Gastroesophageal sphincter (tissue), 3 donors: ENCODE data around the gene NECAP2.

Experiments
- EP300 ChIP-seq: sonication (generic); formaldehyde crosslinking; IDR thresholded peaks from one replicate; pipeline ENCODE4 v1.6.1; 2017; ENCODE audit warnings: antibody characterized with exemption, mild to moderate bottlenecking
- POLR2AphosphoS5 ChIP-seq: sonication (generic); formaldehyde crosslinking; IDR thresholded peaks from one replicate; pipeline ENCODE4 v1.6.1; 2017; ENCODE audit warnings: antibody characterized with exemption
- TF ChIP-seq, protein P1 (sequence below), 4 experiments: fragments of 200-600 bp in 2 of 4; fragments of 450-650 bp in 2 of 4; sonication (generic) in 1 of 4; IDR thresholded peaks; one replicate each; pipeline ENCODE4 v1.5.1; 2017 to 2019; ENCODE audit warnings: antibody characterized with exemption in 4 of 4, mild to moderate bottlenecking in 2 of 4, moderate library complexity in 2 of 4

DNA sequence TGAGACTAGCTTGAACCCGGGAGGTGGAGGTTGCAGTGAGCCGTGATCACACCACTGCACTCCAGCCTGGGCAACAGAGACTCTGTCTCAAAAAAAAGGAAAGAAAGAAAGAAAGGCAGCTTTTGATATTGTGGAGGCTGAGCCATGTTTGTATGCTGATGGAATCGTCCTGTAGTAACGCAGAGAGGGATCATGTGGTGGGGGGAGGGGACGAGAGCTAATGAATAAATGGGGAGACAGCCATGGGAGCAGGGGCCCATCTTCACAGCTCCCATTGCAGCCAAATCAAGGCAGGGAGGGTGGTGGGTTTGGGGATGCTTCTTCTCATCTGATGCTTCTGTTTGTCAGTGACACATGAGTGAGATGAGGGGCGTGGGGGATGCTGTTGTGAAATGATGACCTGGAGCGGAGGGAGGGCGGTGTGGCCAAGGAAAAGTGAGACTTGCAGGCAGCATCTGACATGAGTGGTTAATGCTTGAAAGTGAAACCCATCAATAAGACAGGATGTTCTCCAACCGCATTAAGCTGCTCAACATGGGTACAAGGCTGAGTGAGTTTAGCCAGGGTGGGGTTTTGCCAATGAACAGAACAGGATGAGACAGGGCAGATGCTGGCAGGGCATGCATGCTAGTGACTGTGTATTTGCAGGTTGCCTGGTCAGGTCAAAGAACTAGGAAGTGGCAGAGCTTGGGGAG lies 20.0 kb upstream of the NECAP2 start:
- TF ChIP-seq, protein P1, sequence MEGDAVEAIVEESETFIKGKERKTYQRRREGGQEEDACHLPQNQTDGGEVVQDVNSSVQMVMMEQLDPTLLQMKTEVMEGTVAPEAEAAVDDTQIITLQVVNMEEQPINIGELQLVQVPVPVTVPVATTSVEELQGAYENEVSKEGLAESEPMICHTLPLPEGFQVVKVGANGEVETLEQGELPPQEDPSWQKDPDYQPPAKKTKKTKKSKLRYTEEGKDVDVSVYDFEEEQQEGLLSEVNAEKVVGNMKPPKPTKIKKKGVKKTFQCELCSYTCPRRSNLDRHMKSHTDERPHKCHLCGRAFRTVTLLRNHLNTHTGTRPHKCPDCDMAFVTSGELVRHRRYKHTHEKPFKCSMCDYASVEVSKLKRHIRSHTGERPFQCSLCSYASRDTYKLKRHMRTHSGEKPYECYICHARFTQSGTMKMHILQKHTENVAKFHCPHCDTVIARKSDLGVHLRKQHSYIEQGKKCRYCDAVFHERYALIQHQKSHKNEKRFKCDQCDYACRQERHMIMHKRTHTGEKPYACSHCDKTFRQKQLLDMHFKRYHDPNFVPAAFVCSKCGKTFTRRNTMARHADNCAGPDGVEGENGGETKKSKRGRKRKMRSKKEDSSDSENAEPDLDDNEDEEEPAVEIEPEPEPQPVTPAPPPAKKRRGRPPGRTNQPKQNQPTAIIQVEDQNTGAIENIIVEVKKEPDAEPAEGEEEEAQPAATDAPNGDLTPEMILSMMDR (IDR thresholded peaks at IDR 0.05) = no peak
- TF ChIP-seq EP300 (no peak), POLR2AphosphoS5 (no peak)
